ENCODE results near the gene ARHGAP44. TPM values are rescaled to one million over a fixed set of nuclear protein-coding genes. Genes with fewer than 3 reads are reported as not detected.
"Not testable (repeated sequence)": the region's sequence is repeated elsewhere in the genome, so short reads cannot be mapped to it uniquely, and the experiment has no call there.

ARHGAP44 gene
- total and polyA plus RNA-seq, 4 donors = 7.4 to 26.2 (median 24.3) TPM

- DNase-seq (ENCODE audit: low read depth in 4 of 6, low spot score in 6 of 6) = no peak
- H3K27ac ChIP-seq (ENCODE audit: low read depth, low read length) = no peak overlapping the region
- no peaks in the 10 kb centered on the region for H3K27me3 ChIP-seq (ENCODE audit: control insufficient read depth, insufficient read depth, low read length)
- 96% methylated on average over 5 of the region's 5 CpGs for WGBS (ENCODE audit: insufficient coverage)
- no peaks in the 10 kb centered on the region for H3K4me1 ChIP-seq (ENCODE audit: control insufficient read depth, insufficient read depth, low read length)
- no peaks in the 10 kb centered on the region for H3K9me3 ChIP-seq (ENCODE audit: control insufficient read depth, insufficient read depth, low read length)
- H3K36me3 ChIP-seq (ENCODE audit: control insufficient read depth, insufficient read depth, low read length) = peaks cover 13% of the 10 kb centered on the region
- no peak overlapping the region for H3K4me3 ChIP-seq (ENCODE audit: low read depth, low read length)
Measured at GRCh38 chr17:12964162-12964561, 174.9 kb downstream of the ARHGAP44 start.

- peaks cover 13% of the 10 kb centered on the region for H3K36me3 ChIP-seq (ENCODE audit: control insufficient read depth, insufficient read depth, low read length)
- H3K4me3 ChIP-seq (ENCODE audit: low read depth, low read length) = no peak overlapping the region
- DNase-seq (ENCODE audit: low read depth in 4 of 6, low spot score in 6 of 6) = no peak
- 89% methylated on average over 10 of the region's 10 CpGs for WGBS (ENCODE audit: insufficient coverage)
- no peaks in the 10 kb centered on the region for H3K27me3 ChIP-seq (ENCODE audit: control insufficient read depth, insufficient read depth, low read length)
- no peaks in the 10 kb centered on the region for H3K4me1 ChIP-seq (ENCODE audit: control insufficient read depth, insufficient read depth, low read length)
- H3K9me3 ChIP-seq (ENCODE audit: control insufficient read depth, insufficient read depth, low read length) = no peaks in the 10 kb centered on the region
- H3K27ac ChIP-seq (ENCODE audit: low read depth, low read length) = no peak overlapping the region
Measured at GRCh38 chr17:12964840-12965239, 175.5 kb downstream of the ARHGAP44 start.

GRCh38 chr17:12965988-12966387 is 176.7 kb downstream of the ARHGAP44 start:
- no peaks in the 10 kb centered on the region for H3K27me3 ChIP-seq (ENCODE audit: control insufficient read depth, insufficient read depth, low read length)
- no peak overlapping the region for H3K27ac ChIP-seq (ENCODE audit: low read depth, low read length)
- H3K36me3 ChIP-seq (ENCODE audit: control insufficient read depth, insufficient read depth, low read length) = peaks cover 13% of the 10 kb centered on the region
- H3K4me1 ChIP-seq (ENCODE audit: control insufficient read depth, insufficient read depth, low read length) = no peaks in the 10 kb centered on the region
- DNase-seq (ENCODE audit: low read depth in 4 of 6, low spot score in 6 of 6) = no peak
- no peak overlapping the region for H3K4me3 ChIP-seq (ENCODE audit: low read depth, low read length)
- 100% methylated on average over 1 of the region's 3 CpGs for WGBS (ENCODE audit: insufficient coverage)
- H3K9me3 ChIP-seq (ENCODE audit: control insufficient read depth, insufficient read depth, low read length) = no peaks in the 10 kb centered on the region

GRCh38 chr17:12966413-12966812 is 177.1 kb downstream of the ARHGAP44 start:
- Histone ChIP-seq H3K27ac (ENCODE audit: low read depth, low read length) (no peak overlapping the region), H3K9me3 (ENCODE audit: control insufficient read depth, insufficient read depth, low read length) (no peaks in the 10 kb centered on the region), H3K27me3 (ENCODE audit: control insufficient read depth, insufficient read depth, low read length) (no peaks in the 10 kb centered on the region), H3K4me1 (ENCODE audit: control insufficient read depth, insufficient read depth, low read length) (no peaks in the 10 kb centered on the region), H3K4me3 (ENCODE audit: low read depth, low read length) (no peak overlapping the region), H3K36me3 (ENCODE audit: control insufficient read depth, insufficient read depth, low read length) (peaks cover 13% of the 10 kb centered on the region)
- 98% methylated on average over 4 of the region's 5 CpGs for WGBS (ENCODE audit: insufficient coverage)
- DNase-seq (ENCODE audit: low read depth in 4 of 6, low spot score in 6 of 6) = no peak

- Histone ChIP-seq H3K27ac (ENCODE audit: low read depth, low read length) (no peak overlapping the region), H3K27me3 (ENCODE audit: control insufficient read depth, insufficient read depth, low read length) (no peaks in the 10 kb centered on the region), H3K36me3 (ENCODE audit: control insufficient read depth, insufficient read depth, low read length) (peaks cover 13% of the 10 kb centered on the region), H3K9me3 (ENCODE audit: control insufficient read depth, insufficient read depth, low read length) (no peaks in the 10 kb centered on the region), H3K4me1 (ENCODE audit: control insufficient read depth, insufficient read depth, low read length) (no peaks in the 10 kb centered on the region), H3K4me3 (ENCODE audit: low read depth, low read length) (no peak overlapping the region)
- 77% methylated on average over 10 of the region's 11 CpGs for WGBS (ENCODE audit: insufficient coverage)
- no peak for DNase-seq (ENCODE audit: low read depth in 4 of 6, low spot score in 6 of 6)
Measured at GRCh38 chr17:12967962-12968361, 178.7 kb downstream of the ARHGAP44 start.

- 5% methylated on average over 15 of the region's 16 CpGs for WGBS (ENCODE audit: insufficient coverage)
- no peak overlapping the region for H3K27ac ChIP-seq (ENCODE audit: low read depth, low read length)
Measured at GRCh38 chr17:12973496-12974004, 184.3 kb downstream of the ARHGAP44 start.

GRCh38 chr17:12974005-12974531 is 184.8 kb downstream of the ARHGAP44 start:
- Histone ChIP-seq H3K4me1 (ENCODE audit: control insufficient read depth, insufficient read depth, low read length) (peaks cover 12% of the 10 kb centered on the region), H3K9me3 (ENCODE audit: control insufficient read depth, insufficient read depth, low read length) (no peaks in the 10 kb centered on the region), H3K4me3 (ENCODE audit: low read depth, low read length) (peak overlapping the region; percentile 32), H3K27ac (ENCODE audit: low read depth, low read length) (no peak overlapping the region), H3K27me3 (ENCODE audit: control insufficient read depth, insufficient read depth, low read length) (no peaks in the 10 kb centered on the region), H3K36me3 (ENCODE audit: control insufficient read depth, insufficient read depth, low read length) (no peaks in the 10 kb centered on the region)
- peak in 1 of 6 donors; percentile 42 for DNase-seq (ENCODE audit: low read depth in 4 of 6, low spot score in 6 of 6)
- WGBS (ENCODE audit: insufficient coverage) = 13% methylated on average over 40 of the region's 40 CpGs

More at GRCh38 chr17:12973496-12974004, 184.3 kb downstream of the ARHGAP44 start:
- H3K27me3 ChIP-seq (ENCODE audit: control insufficient read depth, insufficient read depth, low read length) = no peaks in the 10 kb centered on the region
- H3K4me1 ChIP-seq (ENCODE audit: control insufficient read depth, insufficient read depth, low read length) = peaks cover 12% of the 10 kb centered on the region
- H3K4me3 ChIP-seq (ENCODE audit: low read depth, low read length) = peak overlapping the region; percentile 32
- peak in 2 of 6 donors; percentile 41 to 59 for DNase-seq (ENCODE audit: low read depth in 4 of 6, low spot score in 6 of 6)
- no peaks in the 10 kb centered on the region for H3K36me3 ChIP-seq (ENCODE audit: control insufficient read depth, insufficient read depth, low read length)
- no peaks in the 10 kb centered on the region for H3K9me3 ChIP-seq (ENCODE audit: control insufficient read depth, insufficient read depth, low read length)

GRCh38 chr17:12977008-12977751 is 187.9 kb downstream of the ARHGAP44 start:
- H3K36me3 ChIP-seq (ENCODE audit: control insufficient read depth, insufficient read depth, low read length) = peaks cover 9% of the 10 kb centered on the region
- H3K4me1 ChIP-seq (ENCODE audit: control insufficient read depth, insufficient read depth, low read length) = peaks cover 12% of the 10 kb centered on the region
- H3K27ac ChIP-seq (ENCODE audit: low read depth, low read length) = no peak overlapping the region
- H3K27me3 ChIP-seq (ENCODE audit: control insufficient read depth, insufficient read depth, low read length) = no peaks in the 10 kb centered on the region
- DNase-seq (ENCODE audit: low read depth in 4 of 6, low spot score in 6 of 6) = no peak
- no peaks in the 10 kb centered on the region for H3K9me3 ChIP-seq (ENCODE audit: control insufficient read depth, insufficient read depth, low read length)
- WGBS (ENCODE audit: insufficient coverage) = 57% methylated on average over 7 of the region's 13 CpGs
- H3K4me3 ChIP-seq (ENCODE audit: low read depth, low read length) = no peak overlapping the region

- H3K4me3 ChIP-seq (ENCODE audit: low read depth, low read length); H3K36me3 ChIP-seq (ENCODE audit: control insufficient read depth, insufficient read depth, low read length); H3K4me1 ChIP-seq (ENCODE audit: control insufficient read depth, insufficient read depth, low read length); H3K27ac ChIP-seq (ENCODE audit: low read depth, low read length); H3K27me3 ChIP-seq (ENCODE audit: control insufficient read depth, insufficient read depth, low read length); DNase-seq (ENCODE audit: low read depth in 4 of 6, low spot score in 6 of 6); H3K9me3 ChIP-seq (ENCODE audit: control insufficient read depth, insufficient read depth, low read length): not testable (repeated sequence)
- 99% methylated on average over 5 of the region's 6 CpGs for WGBS (ENCODE audit: insufficient coverage)
Measured at GRCh38 chr17:12978787-12979186, 189.5 kb downstream of the ARHGAP44 start.

GRCh38 chr17:12979246-12979645 is 189.9 kb downstream of the ARHGAP44 start:
- 94% methylated on average over 4 of the region's 5 CpGs for WGBS (ENCODE audit: insufficient coverage)
- Histone ChIP-seq H3K27me3 (ENCODE audit: control insufficient read depth, insufficient read depth, low read length) (no peaks in the 10 kb centered on the region), H3K9me3 (ENCODE audit: control insufficient read depth, insufficient read depth, low read length) (no peaks in the 10 kb centered on the region), H3K36me3 (ENCODE audit: control insufficient read depth, insufficient read depth, low read length) (peaks cover 9% of the 10 kb centered on the region), H3K27ac (ENCODE audit: low read depth, low read length) (no peak overlapping the region), H3K4me3 (ENCODE audit: low read depth, low read length) (no peak overlapping the region), H3K4me1 (ENCODE audit: control insufficient read depth, insufficient read depth, low read length) (peaks cover 5% of the 10 kb centered on the region)
- no peak for DNase-seq (ENCODE audit: low read depth in 4 of 6, low spot score in 6 of 6)

All from spinal cord (tissue), 10 donors.